ENCODE measurements around the gene TCN2. TPM values are rescaled to one million over a fixed set of nuclear protein-coding genes. Genes with fewer than 3 reads are reported as not detected.

The TCN2 gene
- total RNA-seq, 1 experiment from 2014 or later: 2.2 TPM

DNA sequence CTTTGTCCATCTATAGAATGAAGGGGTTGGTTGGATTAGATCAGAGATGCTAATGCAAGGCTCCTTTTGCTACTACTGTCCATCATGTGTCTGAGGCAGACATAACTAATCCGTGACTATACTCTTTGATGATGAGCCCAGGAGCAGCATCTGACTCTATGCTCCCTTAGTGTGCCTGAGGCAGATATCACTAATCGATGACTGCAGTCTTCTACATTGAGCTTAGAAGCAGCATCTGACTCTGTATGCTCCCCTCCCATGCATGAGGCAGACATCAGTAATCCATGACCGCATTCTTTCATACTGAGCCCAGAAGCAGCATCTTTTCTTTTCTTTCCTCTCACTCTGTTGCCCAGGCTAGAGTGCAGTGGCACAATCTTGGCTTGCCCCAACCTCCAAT is 4.2 kb downstream of the TCN2 start (continued):
- TF ChIP-seq, protein P1, sequence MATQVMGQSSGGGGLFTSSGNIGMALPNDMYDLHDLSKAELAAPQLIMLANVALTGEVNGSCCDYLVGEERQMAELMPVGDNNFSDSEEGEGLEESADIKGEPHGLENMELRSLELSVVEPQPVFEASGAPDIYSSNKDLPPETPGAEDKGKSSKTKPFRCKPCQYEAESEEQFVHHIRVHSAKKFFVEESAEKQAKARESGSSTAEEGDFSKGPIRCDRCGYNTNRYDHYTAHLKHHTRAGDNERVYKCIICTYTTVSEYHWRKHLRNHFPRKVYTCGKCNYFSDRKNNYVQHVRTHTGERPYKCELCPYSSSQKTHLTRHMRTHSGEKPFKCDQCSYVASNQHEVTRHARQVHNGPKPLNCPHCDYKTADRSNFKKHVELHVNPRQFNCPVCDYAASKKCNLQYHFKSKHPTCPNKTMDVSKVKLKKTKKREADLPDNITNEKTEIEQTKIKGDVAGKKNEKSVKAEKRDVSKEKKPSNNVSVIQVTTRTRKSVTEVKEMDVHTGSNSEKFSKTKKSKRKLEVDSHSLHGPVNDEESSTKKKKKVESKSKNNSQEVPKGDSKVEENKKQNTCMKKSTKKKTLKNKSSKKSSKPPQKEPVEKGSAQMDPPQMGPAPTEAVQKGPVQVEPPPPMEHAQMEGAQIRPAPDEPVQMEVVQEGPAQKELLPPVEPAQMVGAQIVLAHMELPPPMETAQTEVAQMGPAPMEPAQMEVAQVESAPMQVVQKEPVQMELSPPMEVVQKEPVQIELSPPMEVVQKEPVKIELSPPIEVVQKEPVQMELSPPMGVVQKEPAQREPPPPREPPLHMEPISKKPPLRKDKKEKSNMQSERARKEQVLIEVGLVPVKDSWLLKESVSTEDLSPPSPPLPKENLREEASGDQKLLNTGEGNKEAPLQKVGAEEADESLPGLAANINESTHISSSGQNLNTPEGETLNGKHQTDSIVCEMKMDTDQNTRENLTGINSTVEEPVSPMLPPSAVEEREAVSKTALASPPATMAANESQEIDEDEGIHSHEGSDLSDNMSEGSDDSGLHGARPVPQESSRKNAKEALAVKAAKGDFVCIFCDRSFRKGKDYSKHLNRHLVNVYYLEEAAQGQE (IDR thresholded peaks at IDR 0.05; ENCODE audit: low read depth): no peak

DNA sequence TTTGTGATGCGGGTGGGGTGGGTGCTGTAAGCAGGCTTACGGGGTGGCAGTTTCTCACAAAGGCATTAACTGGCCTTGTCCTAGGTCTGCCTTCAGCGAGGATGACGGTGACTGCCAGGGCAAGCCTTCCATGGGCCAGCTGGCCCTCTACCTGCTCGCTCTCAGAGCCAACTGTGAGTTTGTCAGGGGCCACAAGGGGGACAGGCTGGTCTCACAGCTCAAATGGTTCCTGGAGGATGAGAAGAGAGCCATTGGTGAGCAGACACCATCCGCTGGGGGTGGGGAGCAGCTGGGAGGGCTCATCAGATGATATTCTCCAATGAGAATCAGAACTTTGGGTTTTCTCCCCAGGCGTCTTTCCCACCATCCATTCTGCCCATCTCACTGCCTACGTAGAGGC is 5.8 kb downstream of the TCN2 start:
- no peak overlapping the region for H3K4me2 ChIP-seq (ENCODE audit: low read length)
- H3K9ac ChIP-seq (ENCODE audit: low read length): no peak overlapping the region
- no peaks in the 10 kb centered on the region for H3K9me2 ChIP-seq (ENCODE audit: insufficient read depth)
- H3K36me3 ChIP-seq (ENCODE audit: control insufficient read depth in 1 of 2, insufficient read depth in 2 of 2, low read length in 2 of 2): no peaks in the 10 kb centered on the region
- H3K27me3 ChIP-seq (ENCODE audit: insufficient read depth, low read length): no peaks in the 10 kb centered on the region
- CTCF ChIA-PET: interaction anchor here (1.0 to 1.3 kb wide), 2 partner anchors 11 to 142 kb away, joined by 6 read pairs; no protein-coding TSS in a partner anchor
- intact Hi-C loops (cut with micrococcal nuclease): no loop called here
- RAD21 ChIA-PET (ENCODE audit: low non-redundant PET in 1 of 2, low total read pairs in 2 of 2, uncharacterized antibody in 2 of 2, unreplicated experiment in 2 of 2): no interaction called here
- no peak overlapping the region for H3K4me3 ChIP-seq (replicated peaks in 1 of 2; ENCODE audit: low read depth in 1 of 2, low read length in 2 of 2)
- peak; percentile 60; the same call in 1 of the 2 replicates for ATAC-seq
- H3K4me1 ChIP-seq (ENCODE audit: control insufficient read depth in 1 of 2, insufficient read depth in 2 of 2, low read length in 2 of 2): peaks cover 14 to 22% of the 10 kb centered on the region in 2 experiments
- no peaks in the 10 kb centered on the region for H4K20me1 ChIP-seq (ENCODE audit: insufficient read depth)
- POLR2A ChIA-PET: no interaction called here
- no peak for TF ChIP-seq TCF7L2 (IDR thresholded peaks at IDR 0.05; ENCODE audit: borderline replicate concordance, extremely low read depth, insufficient read depth, insufficient read length)
- TF ChIP-seq, protein P2, sequence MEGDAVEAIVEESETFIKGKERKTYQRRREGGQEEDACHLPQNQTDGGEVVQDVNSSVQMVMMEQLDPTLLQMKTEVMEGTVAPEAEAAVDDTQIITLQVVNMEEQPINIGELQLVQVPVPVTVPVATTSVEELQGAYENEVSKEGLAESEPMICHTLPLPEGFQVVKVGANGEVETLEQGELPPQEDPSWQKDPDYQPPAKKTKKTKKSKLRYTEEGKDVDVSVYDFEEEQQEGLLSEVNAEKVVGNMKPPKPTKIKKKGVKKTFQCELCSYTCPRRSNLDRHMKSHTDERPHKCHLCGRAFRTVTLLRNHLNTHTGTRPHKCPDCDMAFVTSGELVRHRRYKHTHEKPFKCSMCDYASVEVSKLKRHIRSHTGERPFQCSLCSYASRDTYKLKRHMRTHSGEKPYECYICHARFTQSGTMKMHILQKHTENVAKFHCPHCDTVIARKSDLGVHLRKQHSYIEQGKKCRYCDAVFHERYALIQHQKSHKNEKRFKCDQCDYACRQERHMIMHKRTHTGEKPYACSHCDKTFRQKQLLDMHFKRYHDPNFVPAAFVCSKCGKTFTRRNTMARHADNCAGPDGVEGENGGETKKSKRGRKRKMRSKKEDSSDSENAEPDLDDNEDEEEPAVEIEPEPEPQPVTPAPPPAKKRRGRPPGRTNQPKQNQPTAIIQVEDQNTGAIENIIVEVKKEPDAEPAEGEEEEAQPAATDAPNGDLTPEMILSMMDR (IDR thresholded peaks at IDR 0.05 in 2 of 3, conservative IDR thresholded peaks at IDR 0.05 in 1 of 3; ENCODE audit: borderline replicate concordance in 1 of 3, insufficient read depth in 1 of 3, low read depth in 2 of 3, low read length in 2 of 3): peak in 1 of 3 experiments; percentile 14; a peak in 1 of 6 replicates
- H3K79me2 ChIP-seq (ENCODE audit: insufficient read depth, low read length): no peaks in the 10 kb centered on the region
- no peak overlapping the region for H2AFZ ChIP-seq (ENCODE audit: low read depth, low read length, poor library complexity, severe bottlenecking)
- DNase-seq (ENCODE audit: low read depth, low spot score): no peak
- H3K27ac ChIP-seq (ENCODE audit: low read depth, low read length): no peak overlapping the region
- H3K9me3 ChIP-seq (ENCODE audit: control insufficient read depth in 1 of 2, insufficient read depth in 1 of 2, low read depth in 1 of 2, low read length in 2 of 2): no peaks in the 10 kb centered on the region
- no TSS peak for BruUV-seq (replicated peaks)

Data from HCT116 (cell line).